ENCODE results near the gene AGBL5. TPM values are rescaled to one million over a fixed set of nuclear protein-coding genes. Genes with fewer than 3 reads are reported as not detected.
"Not testable (repeated sequence)": the region's sequence is repeated elsewhere in the genome, so short reads cannot be mapped to it uniquely, and the experiment has no call there.

The AGBL5 gene
- total and polyA plus RNA-seq, 9 of the 15 experiments (the other 6 are each of a cell fraction or from before 2014, with no cell fraction given) = 3.3 to 52.7 (median 26.2) TPM

DNA sequence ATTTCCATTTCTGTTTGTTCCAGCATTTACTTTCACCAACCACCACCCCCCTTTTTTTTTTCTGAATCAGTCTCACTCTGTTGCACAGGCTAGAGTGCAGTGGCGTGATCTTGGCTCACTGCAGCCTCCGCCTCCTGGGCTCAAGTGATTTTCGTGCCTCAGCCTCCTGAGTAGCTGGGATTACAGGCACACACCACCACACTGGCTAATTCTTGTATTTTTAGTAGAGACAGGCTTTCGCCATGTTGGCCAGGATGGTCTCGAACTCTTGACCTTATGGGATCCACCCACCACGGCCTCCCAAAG lies 24.1 kb downstream of the AGBL5 start:
- CTCF ChIA-PET (ENCODE audit: low intra/inter-chr PET ratio); BruUV-seq (replicated peaks); H3K36me3 ChIP-seq (ENCODE audit: control insufficient read depth, insufficient read depth, low read length); in situ Hi-C loops (cut with MboI); H3K9me3 ChIP-seq (replicated peaks; ENCODE audit: control insufficient read depth, insufficient read depth, low read depth, low read length); DNase-seq (ENCODE audit: extremely low read depth in 1 of 4, low spot score in 3 of 4); H3K4me2 ChIP-seq (ENCODE audit: insufficient read depth, low read length); ATAC-seq; H3K9me1 ChIP-seq (ENCODE audit: control insufficient read depth, insufficient read depth, low read length); H3K9ac ChIP-seq (ENCODE audit: insufficient read depth in 1 of 2, low read depth in 2 of 2, low read length in 2 of 2); H4K20me1 ChIP-seq (replicated peaks; ENCODE audit: control insufficient read depth, insufficient read depth, low read length); FAIRE-seq; intact Hi-C loops (cut with micrococcal nuclease); H3K4me3 ChIP-seq; H3K27me3 ChIP-seq (ENCODE audit: control insufficient read depth in 2 of 2, insufficient read depth in 2 of 2, low read length in 2 of 2); H3K79me2 ChIP-seq (ENCODE audit: control insufficient read depth, insufficient read depth, low read length): not testable (repeated sequence)
- Histone ChIP-seq H2AFZ (ENCODE audit: low read depth, low read length) (peak overlapping the region; percentile 78), H3K27ac (ENCODE audit: extremely low read depth, low read depth, low read length) (peak overlapping the region; percentile 37; the same call in 1 of the 3 replicates), H3K4me1 (replicated peaks in 1 of 2; ENCODE audit: control insufficient read depth in 2 of 2, insufficient read depth in 2 of 2, low read length in 2 of 2) (peaks cover 52 to 57% of the 10 kb centered on the region in 2 experiments)
- POLR2A ChIA-PET = interaction anchor here (1.4 kb wide), 1 partner anchor 10 kb away, joined by 4 read pairs; no protein-coding TSS in a partner anchor
- 73% methylated on average over 5 of the region's 6 CpGs for WGBS (ENCODE audit: insufficient coverage, low coverage, missing lambda C conversion rate)
- TF ChIP-seq KLF1 (tag; IDR thresholded peaks at IDR 0.05) (0 out of 2 replicates have a peak, but pooled peaks have one; percentile 41), SMARCA5 (IDR thresholded peaks at IDR 0.05) (0 out of 2 replicates have a peak, but pooled peaks have one; percentile 14), TFAP4 (CRISPR knock-in tag; IDR thresholded peaks at IDR 0.05; ENCODE audit: borderline replicate concordance) (peak; percentile 8; the same call in 1 of the 2 replicates)

DNA sequence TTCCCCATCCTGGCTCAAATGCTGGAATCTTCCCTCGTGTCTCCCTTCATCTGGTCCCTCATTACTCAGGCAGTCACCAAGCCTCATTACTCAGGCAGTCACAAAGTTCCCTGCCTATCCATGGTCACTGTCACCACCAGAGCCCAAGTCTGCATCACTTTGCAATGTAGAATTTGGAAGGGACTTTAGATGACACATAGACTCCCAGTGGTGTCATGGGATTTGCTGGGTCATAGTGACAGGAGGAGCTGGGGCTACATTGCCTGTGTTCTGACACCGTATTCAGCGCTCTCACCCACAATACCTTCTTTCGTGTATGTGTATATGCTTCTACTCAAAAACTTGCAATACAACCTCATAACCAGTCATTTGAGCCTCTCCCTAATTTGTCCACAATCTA lies 24.9 kb downstream of the AGBL5 start:
- Histone ChIP-seq H3K27me3 (ENCODE audit: control insufficient read depth in 2 of 2, insufficient read depth in 2 of 2, low read length in 2 of 2) (no peaks in the 10 kb centered on the region), H2AFZ (ENCODE audit: low read depth, low read length) (peak overlapping the region; percentile 78), H3K9ac (ENCODE audit: insufficient read depth in 1 of 2, low read depth in 2 of 2, low read length in 2 of 2) (peak overlapping the region; percentile 29 to 61; a peak in 3 of 4 replicates), H3K4me1 (replicated peaks in 1 of 2; ENCODE audit: control insufficient read depth in 2 of 2, insufficient read depth in 2 of 2, low read length in 2 of 2) (peaks cover 54 to 59% of the 10 kb centered on the region in 2 experiments), H3K9me3 (replicated peaks; ENCODE audit: control insufficient read depth, insufficient read depth, low read depth, low read length) (no peaks in the 10 kb centered on the region), H3K9me1 (ENCODE audit: control insufficient read depth, insufficient read depth, low read length) (peaks cover 4% of the 10 kb centered on the region), H3K4me3 (no peak overlapping the region), H3K79me2 (ENCODE audit: control insufficient read depth, insufficient read depth, low read length) (peaks cover 2% of the 10 kb centered on the region), H4K20me1 (replicated peaks; ENCODE audit: control insufficient read depth, insufficient read depth, low read length) (no peaks in the 10 kb centered on the region), H3K27ac (ENCODE audit: extremely low read depth, low read depth, low read length) (peak overlapping the region; percentile 37; the same call in 2 of the 3 replicates), H3K36me3 (ENCODE audit: control insufficient read depth, insufficient read depth, low read length) (no peaks in the 10 kb centered on the region), H3K4me2 (ENCODE audit: insufficient read depth, low read length) (peak overlapping the region; percentile 33; the same call in 1 of the 2 replicates)
- no TSS peak for BruUV-seq (replicated peaks)
- in situ Hi-C loops (cut with MboI) (no loop called here), intact Hi-C loops (cut with micrococcal nuclease) (no loop called here)
- ATAC-seq (no peak), DNase-seq (ENCODE audit: extremely low read depth in 1 of 4, low spot score in 3 of 4) (peak in 2 of 4 experiments; percentile 60 to 64), FAIRE-seq (peak; percentile 89)
- 50% methylated on average over 3 of the region's 4 CpGs for WGBS (ENCODE audit: insufficient coverage, low coverage, missing lambda C conversion rate)
- POLR2A ChIA-PET = interaction anchor here (0.6 to 1.4 kb wide), 4 partner anchors 10 to 180 kb away, joined by 3 to 5 read pairs (median 4); partner anchors contain the start of gene KHK
- CTCF ChIA-PET (ENCODE audit: low intra/inter-chr PET ratio) = no interaction called here
- TF ChIP-seq ZNF232 (CRISPR knock-in tag; IDR thresholded peaks at IDR 0.05) = no peak
- no peak for TF ChIP-seq ARID2 (IDR thresholded peaks at IDR 0.05)
- no peak for TF ChIP-seq ZBTB11 (CRISPR knock-in tag; IDR thresholded peaks at IDR 0.05)
- peak; percentile 53; the same call in 1 of the 2 replicates for TF ChIP-seq MAFF (IDR thresholded peaks at IDR 0.05; ENCODE audit: low read length)
- TF ChIP-seq CHD1 (IDR thresholded peaks at IDR 0.05; ENCODE audit: low read length) = no peak
- no peak for TF ChIP-seq FOS (IDR thresholded peaks at IDR 0.05; ENCODE audit: extremely low read depth, insufficient read length)
- TF ChIP-seq SMARCA4 (IDR thresholded peaks at IDR 0.05) = peak; percentile 32
- no peak for TF ChIP-seq TGIF2 (CRISPR knock-in tag; IDR thresholded peaks at IDR 0.05)
